ENCODE results near the gene MARK3. TPM values are rescaled to one million over a fixed set of nuclear protein-coding genes. Genes with fewer than 3 reads are reported as not detected.

The MARK3 gene
- total RNA-seq, 1 experiment from 2014 or later = 81.9 TPM

DNA sequence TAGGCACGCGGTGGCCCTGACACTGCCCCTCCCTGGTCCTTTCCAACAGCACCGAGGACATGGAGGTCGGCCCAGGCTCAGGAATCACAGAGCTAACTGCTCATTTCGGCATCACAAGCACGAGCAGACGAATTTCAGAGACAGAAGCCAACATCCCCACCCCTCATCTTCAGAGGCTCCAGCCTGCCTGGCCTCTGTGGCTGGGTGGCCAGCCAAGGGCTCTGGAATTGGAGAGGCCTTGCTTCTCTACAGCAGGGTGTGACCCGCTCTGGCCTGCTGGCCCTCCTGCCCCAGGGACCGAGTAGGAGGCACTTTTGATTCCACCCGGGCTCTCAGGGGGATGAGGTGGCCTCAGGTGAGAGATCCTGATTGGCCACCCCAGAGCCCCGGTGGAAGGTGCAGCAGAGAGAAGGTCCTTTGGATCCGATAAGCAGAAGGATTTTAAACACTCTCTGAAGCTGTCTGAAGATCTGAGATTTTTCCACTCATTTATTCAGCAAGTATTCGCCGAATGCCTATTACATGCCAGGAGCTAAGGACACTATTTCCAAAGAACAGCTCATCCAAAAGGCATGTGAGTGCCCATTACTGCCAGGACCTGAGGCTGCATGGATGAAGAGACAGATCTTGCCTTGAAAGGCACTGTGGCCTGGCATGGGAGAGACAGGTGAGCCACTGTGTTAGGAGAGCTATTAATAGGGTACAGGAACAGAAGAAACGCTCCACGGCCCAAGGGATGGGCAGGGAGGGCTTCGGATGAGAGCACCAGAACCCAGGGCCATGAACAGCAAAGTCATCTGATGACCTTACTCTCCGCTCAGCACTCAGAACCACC is 167.0 kb downstream of the MARK3 start:
- Histone ChIP-seq H3K4ac (ENCODE audit: low read depth, low read length) (no peak overlapping the region), H4K20me1 (ENCODE audit: control insufficient read depth, insufficient read depth, insufficient read length) (no peaks in the 10 kb centered on the region), H3K23ac (ENCODE audit: insufficient read length, low read depth, low read length) (no peak overlapping the region), H3K79me2 (ENCODE audit: insufficient read depth, low read length) (no peaks in the 10 kb centered on the region), H3K4me2 (ENCODE audit: insufficient read depth, insufficient read length, low read length) (no peak overlapping the region), H3K79me1 (ENCODE audit: insufficient read depth, low read depth, low read length, poor library complexity, severe bottlenecking) (no peaks in the 10 kb centered on the region), H4K8ac (replicated peaks; ENCODE audit: insufficient read length, low read depth, low read length) (no peak overlapping the region), H2BK12ac (ENCODE audit: insufficient read length, low read depth, low read length) (no peak overlapping the region), H2BK5ac (ENCODE audit: insufficient read length, low read length) (no peak overlapping the region), H3K9me3 (ENCODE audit: control insufficient read depth, low read depth, low read length) (no peaks in the 10 kb centered on the region), H3K4me1 (ENCODE audit: insufficient read depth, low read length) (no peaks in the 10 kb centered on the region), H3K9ac (ENCODE audit: extremely low read depth, insufficient read length, low read length) (no peak overlapping the region), H3K18ac (ENCODE audit: insufficient read length, low read depth, low read length) (no peak overlapping the region), H3K27me3 (ENCODE audit: insufficient read depth, low read length) (no peaks in the 10 kb centered on the region), H4K5ac (ENCODE audit: insufficient read length, low read depth, low read length) (no peak overlapping the region), H3K14ac (ENCODE audit: insufficient read depth, low read length) (no peak overlapping the region), H4K91ac (ENCODE audit: insufficient read length, low read depth, low read length) (no peak overlapping the region), H3K27ac (ENCODE audit: insufficient read length, low read depth, low read length) (no peak overlapping the region), H3K56ac (ENCODE audit: insufficient read length, low read depth, low read length) (no peak overlapping the region), H2BK15ac (ENCODE audit: low read depth, low read length) (no peak overlapping the region), H2AK5ac (ENCODE audit: insufficient read length, low read length) (no peak overlapping the region), H3T11ph (ENCODE audit: low read length) (no peak overlapping the region), H2BK20ac (ENCODE audit: low read depth, low read length, poor library complexity, severe bottlenecking) (no peak overlapping the region), H2AFZ (ENCODE audit: low read length) (no peak overlapping the region), H2BK120ac (ENCODE audit: low read depth, low read length, poor library complexity, severe bottlenecking) (no peak overlapping the region), H3K23me2 (ENCODE audit: insufficient read length, low read depth, low read length, poor library complexity, severe bottlenecking) (no peaks in the 10 kb centered on the region)
- no peaks in the 10 kb centered on the region for H3K9me3 Mint-ChIP-seq
- WGBS (ENCODE audit: extremely low coverage, insufficient read length, low lambda C conversion rate) = no CpG with 5 or more reads among the region's 18 CpGs
- peaks cover 7 to 8% of the 10 kb centered on the region in 2 experiments for H3K4me1 Mint-ChIP-seq
- H3K27ac Mint-ChIP-seq = peak overlapping the region in 2 of 3 experiments; percentile 64 to 86; a peak in 2 of 7 replicates
- H3K27me3 Mint-ChIP-seq (ENCODE audit: low read depth) = no peaks in the 10 kb centered on the region
- DNase-seq = no peak
- H3K36me3 Mint-ChIP-seq (ENCODE audit: insufficient read depth in 1 of 3, low read depth in 3 of 3) = peaks cover 0 to 3% (median 0%) of the 10 kb centered on the region in 3 experiments; a peak in 1 of 7 replicates
- TF ChIP-seq, protein P1, sequence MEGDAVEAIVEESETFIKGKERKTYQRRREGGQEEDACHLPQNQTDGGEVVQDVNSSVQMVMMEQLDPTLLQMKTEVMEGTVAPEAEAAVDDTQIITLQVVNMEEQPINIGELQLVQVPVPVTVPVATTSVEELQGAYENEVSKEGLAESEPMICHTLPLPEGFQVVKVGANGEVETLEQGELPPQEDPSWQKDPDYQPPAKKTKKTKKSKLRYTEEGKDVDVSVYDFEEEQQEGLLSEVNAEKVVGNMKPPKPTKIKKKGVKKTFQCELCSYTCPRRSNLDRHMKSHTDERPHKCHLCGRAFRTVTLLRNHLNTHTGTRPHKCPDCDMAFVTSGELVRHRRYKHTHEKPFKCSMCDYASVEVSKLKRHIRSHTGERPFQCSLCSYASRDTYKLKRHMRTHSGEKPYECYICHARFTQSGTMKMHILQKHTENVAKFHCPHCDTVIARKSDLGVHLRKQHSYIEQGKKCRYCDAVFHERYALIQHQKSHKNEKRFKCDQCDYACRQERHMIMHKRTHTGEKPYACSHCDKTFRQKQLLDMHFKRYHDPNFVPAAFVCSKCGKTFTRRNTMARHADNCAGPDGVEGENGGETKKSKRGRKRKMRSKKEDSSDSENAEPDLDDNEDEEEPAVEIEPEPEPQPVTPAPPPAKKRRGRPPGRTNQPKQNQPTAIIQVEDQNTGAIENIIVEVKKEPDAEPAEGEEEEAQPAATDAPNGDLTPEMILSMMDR (conservative IDR thresholded peaks at IDR 0.05) = no peak
- H3K4me3 Mint-ChIP-seq = no peak overlapping the region; a peak in 1 of 5 replicates

All from H9 (cell line).